ENCODE results near the gene RSU1.

DNA sequence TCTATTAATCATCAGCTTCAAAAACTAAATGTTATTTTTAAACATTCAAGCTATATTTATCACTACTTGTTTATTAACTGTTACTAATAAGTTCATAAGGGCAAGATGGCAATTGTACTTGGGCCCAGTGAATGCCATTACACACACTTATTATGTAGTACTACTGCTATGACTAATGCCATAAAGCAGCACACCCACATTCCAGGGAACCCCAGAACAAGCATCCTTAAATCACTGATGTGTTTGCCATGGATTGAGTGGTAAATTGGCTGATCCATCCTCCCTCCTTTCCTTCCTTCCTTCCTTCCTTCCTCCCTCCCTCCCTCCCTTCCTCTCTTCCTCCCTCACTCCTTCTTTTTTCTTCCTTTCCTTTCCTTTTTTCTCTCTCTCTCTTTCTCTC, 37.4 kb upstream of the RSU1 start:
- TF ChIP-seq RFX5 (IDR thresholded peaks at IDR 0.05), result no peak
- no peak for TF ChIP-seq EP300 (IDR thresholded peaks at IDR 0.05)
- TF ChIP-seq, protein P1, sequence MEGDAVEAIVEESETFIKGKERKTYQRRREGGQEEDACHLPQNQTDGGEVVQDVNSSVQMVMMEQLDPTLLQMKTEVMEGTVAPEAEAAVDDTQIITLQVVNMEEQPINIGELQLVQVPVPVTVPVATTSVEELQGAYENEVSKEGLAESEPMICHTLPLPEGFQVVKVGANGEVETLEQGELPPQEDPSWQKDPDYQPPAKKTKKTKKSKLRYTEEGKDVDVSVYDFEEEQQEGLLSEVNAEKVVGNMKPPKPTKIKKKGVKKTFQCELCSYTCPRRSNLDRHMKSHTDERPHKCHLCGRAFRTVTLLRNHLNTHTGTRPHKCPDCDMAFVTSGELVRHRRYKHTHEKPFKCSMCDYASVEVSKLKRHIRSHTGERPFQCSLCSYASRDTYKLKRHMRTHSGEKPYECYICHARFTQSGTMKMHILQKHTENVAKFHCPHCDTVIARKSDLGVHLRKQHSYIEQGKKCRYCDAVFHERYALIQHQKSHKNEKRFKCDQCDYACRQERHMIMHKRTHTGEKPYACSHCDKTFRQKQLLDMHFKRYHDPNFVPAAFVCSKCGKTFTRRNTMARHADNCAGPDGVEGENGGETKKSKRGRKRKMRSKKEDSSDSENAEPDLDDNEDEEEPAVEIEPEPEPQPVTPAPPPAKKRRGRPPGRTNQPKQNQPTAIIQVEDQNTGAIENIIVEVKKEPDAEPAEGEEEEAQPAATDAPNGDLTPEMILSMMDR (IDR thresholded peaks at IDR 0.05), result no peak
- TF ChIP-seq SREBF2 (IDR thresholded peaks at IDR 0.05), result no peak

Measured in A549 (cell line).